Gastroesophageal sphincter (tissue), 3 donors: ENCODE results near the gene GTF2H1.

Experiments used
- CTCF ChIP-seq, 4 experiments: fragments of 200-600 bp in 2 of 4; fragments of 450-650 bp in 2 of 4; sonication (generic) in 1 of 4; IDR thresholded peaks; one replicate each; pipeline ENCODE4 v1.5.1; 2017 to 2019; ENCODE audit warnings: antibody characterized with exemption in 4 of 4, mild to moderate bottlenecking in 2 of 4, moderate library complexity in 2 of 4
- POLR2A ChIP-seq, 2 donors: fragments of 450-650 bp; IDR thresholded peaks; one replicate each; pipeline ENCODE4 v1.6.1; 2017; ENCODE audit warnings: antibody characterized with exemption in 2 of 2, mild to moderate bottlenecking in 2 of 2, moderate library complexity in 1 of 2
- POLR2AphosphoS5 ChIP-seq: sonication (generic); formaldehyde crosslinking; IDR thresholded peaks from one replicate; pipeline ENCODE4 v1.6.1; 2017; ENCODE audit warnings: antibody characterized with exemption

- TF ChIP-seq CTCF (IDR thresholded peaks at IDR 0.05) (no peak), POLR2AphosphoS5 (peak; percentile 100), POLR2A (IDR thresholded peaks at IDR 0.05) (peak; percentile 98 to 99)
These were observed 72.0 kb downstream of the GTF2H1 start, which contains the start of gene LDHA for GRCh38 chr11:18394275-18394927.
